Measurements from ENCODE around the gene ELAC1. TPM values are rescaled to one million over a fixed set of nuclear protein-coding genes. Genes with fewer than 3 reads are reported as not detected.

The ELAC1 gene
- total and polyA plus RNA-seq, 11 donors: 2.3 to 7.2 (median 4.0) TPM

DNA sequence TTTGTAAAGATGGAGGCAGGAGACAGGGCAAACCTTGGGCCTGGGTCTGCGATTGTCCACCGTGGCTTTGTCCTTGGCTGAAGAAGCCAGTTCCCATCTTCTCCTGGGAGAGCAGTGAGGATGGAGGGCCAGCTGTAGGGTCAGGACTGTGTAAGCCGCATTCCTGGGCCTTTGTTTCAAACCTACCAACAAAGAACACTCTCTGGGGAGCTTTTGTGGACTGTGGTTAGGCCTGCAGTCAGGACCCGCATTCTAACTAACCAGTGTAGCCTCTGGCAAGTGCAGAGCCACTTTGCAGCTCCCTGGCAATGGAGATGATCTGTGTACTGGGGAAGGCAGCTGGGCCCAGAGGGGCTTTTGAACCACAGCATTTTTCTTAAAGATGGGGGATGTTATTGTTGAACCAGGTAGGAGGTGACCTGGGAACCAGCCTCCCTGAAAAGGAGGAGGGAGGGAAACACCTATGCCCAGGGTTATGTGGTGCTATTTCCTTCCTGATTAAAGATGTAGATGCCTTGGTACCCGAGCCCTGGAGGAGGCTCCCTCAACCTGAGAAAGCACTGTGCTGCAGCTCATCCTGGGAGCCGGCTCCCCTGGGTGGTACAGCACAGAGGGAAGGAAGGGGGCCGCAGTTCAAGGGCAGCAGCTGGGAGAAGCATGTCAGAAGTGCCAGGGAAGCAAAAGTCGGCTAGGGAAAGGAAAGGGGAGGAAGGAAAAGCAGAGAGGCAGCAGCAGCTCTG, 49.5 kb downstream of the ELAC1 start:
- Histone ChIP-seq H3K4me3 (no peak overlapping the region), H3K27ac (no peak overlapping the region), H3K36me3 (peaks cover 0 to 10% (median 3%) of the 10 kb centered on the region in 9 donors), H3K27me3 (no peaks in the 10 kb centered on the region), H3K9me3 (no peaks in the 10 kb centered on the region), H3K4me1 (no peaks in the 10 kb centered on the region)
- intact Hi-C loops (cut with DNase I): no loop called here
- TF ChIP-seq, protein P1, sequence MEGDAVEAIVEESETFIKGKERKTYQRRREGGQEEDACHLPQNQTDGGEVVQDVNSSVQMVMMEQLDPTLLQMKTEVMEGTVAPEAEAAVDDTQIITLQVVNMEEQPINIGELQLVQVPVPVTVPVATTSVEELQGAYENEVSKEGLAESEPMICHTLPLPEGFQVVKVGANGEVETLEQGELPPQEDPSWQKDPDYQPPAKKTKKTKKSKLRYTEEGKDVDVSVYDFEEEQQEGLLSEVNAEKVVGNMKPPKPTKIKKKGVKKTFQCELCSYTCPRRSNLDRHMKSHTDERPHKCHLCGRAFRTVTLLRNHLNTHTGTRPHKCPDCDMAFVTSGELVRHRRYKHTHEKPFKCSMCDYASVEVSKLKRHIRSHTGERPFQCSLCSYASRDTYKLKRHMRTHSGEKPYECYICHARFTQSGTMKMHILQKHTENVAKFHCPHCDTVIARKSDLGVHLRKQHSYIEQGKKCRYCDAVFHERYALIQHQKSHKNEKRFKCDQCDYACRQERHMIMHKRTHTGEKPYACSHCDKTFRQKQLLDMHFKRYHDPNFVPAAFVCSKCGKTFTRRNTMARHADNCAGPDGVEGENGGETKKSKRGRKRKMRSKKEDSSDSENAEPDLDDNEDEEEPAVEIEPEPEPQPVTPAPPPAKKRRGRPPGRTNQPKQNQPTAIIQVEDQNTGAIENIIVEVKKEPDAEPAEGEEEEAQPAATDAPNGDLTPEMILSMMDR (IDR thresholded peaks at IDR 0.05): no peak
- TF ChIP-seq POLR2A (IDR thresholded peaks at IDR 0.05): no peak
- 79 to 83% (median 81%) methylated on average over 8 of the region's 8 CpGs for WGBS, 4 donors
- ATAC-seq: no peak
- no peak for DNase-seq

DNA sequence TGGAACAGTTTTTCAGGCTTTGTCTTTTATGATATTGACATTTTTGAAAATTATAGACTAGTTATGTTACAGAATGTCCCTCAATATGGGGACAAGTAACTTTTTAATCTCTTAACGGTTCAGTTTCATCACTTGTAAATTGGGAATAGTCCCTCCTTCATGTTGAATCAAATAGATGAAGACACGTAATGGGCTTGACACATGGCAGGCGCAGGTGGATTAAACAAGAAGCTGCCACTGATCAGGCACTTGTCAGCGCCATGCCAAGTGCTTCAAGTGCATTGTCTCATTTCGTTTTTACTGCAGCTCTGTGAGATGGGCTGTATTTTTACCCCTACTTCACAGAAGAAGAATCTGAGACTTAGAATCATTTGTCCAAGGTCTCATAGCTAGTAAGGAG, 52.7 kb downstream of the ELAC1 start:
- Histone ChIP-seq H3K4me3 (no peak overlapping the region), H3K36me3 (peaks cover 0 to 14% (median 4%) of the 10 kb centered on the region in 9 donors), H3K27ac (no peak overlapping the region), H3K9me3 (peaks cover 0 to 3% (median 0%) of the 10 kb centered on the region in 12 donors), H3K4me1 (peaks cover 0 to 10% (median 0%) of the 10 kb centered on the region in 12 donors), H3K27me3 (no peaks in the 10 kb centered on the region)
- DNase-seq: no peak
- no peak for TF ChIP-seq POLR2A (IDR thresholded peaks at IDR 0.05)
- TF ChIP-seq, protein P1 (IDR thresholded peaks at IDR 0.05): no peak
- WGBS, 4 donors: 58 to 67% (median 65%) methylated on average over 5 of the region's 5 CpGs
- intact Hi-C loops (cut with DNase I): loop anchor here in 1 of 10 donors (10.0 kb wide), 1 partner anchor 46 kb away; no protein-coding TSS in a partner anchor
- no peak for ATAC-seq

DNA sequence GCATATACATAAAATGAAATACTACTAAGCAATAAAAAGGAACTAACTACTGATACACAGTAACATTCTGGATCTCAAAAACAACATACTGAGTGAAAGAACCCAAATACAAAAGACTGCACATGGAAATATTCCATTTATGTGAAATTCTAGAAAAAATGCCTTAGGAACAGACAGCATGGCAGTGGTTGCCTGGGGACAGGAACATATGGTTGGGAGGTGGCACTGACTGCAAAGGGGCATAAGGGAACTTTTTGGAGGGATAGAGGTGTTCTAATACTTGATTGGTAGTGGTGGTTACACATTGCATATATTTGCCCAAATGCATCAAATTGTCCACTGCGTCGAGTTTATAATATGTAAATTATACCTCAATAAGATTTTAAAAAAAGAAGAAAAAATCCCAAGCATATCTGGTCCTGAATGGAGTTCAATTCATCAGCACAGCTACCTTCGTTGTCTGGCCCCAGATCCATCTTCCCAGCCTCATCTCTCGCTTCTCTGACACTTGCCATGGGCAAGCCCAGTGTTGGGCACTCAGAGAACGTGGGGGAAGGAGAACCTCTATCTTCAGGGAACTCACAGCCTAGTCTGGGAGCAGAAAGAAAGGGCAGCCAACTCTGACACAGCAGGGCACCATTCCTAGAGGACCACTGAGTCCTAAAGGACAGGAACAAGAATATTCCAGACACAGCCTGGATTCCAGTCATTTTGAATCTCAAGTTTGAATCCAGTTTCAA, 53.6 kb downstream of the ELAC1 start:
- Histone ChIP-seq H3K4me1 (peaks cover 0 to 18% (median 0%) of the 10 kb centered on the region in 12 donors), H3K27ac (no peak overlapping the region), H3K4me3 (no peak overlapping the region), H3K9me3 (peaks cover 0 to 3% (median 0%) of the 10 kb centered on the region in 12 donors), H3K36me3 (peaks cover 0 to 22% (median 4%) of the 10 kb centered on the region in 9 donors), H3K27me3 (no peaks in the 10 kb centered on the region)
- 86 to 94% (median 92%) methylated on average over 5 of the region's 5 CpGs for WGBS, 4 donors
- DNase-seq: no peak
- ATAC-seq: no peak
- intact Hi-C loops (cut with DNase I): loop anchor here in 1 of 10 donors (10.0 kb wide), 1 partner anchor 47 kb away; no protein-coding TSS in a partner anchor
- TF ChIP-seq, protein P1 (IDR thresholded peaks at IDR 0.05): no peak
- no peak for TF ChIP-seq POLR2A (IDR thresholded peaks at IDR 0.05)

DNA sequence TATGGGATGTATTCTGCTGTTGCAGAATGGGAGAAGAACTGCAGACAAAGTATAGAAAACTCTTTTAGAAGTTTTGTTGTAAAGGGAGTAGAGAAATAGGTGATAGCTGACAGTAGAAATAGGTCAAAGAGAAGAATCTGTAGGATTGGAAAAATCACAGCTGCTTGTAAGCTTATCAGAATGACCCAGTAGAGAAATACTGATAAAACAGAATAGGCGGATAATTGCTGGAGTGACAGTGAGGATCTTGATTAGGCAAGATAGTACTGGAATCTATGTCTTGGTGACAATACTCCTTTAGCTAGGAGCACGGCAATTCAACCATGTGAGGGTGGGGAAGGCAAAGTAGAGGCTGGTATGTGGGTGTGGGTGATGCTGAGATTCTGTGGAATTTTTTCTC, 57.7 kb downstream of the ELAC1 start:
- intact Hi-C loops (cut with DNase I): loop anchor here in 4 of 10 donors (5.0 to 10.0 kb wide), 3 partner anchors 48 to 58 kb away; partner anchors contain the start of gene ELAC1 (in 2 of the 4)
- H3K36me3 ChIP-seq: peaks cover 0 to 15% (median 4%) of the 10 kb centered on the region in 9 donors
- peaks cover 0 to 40% (median 15%) of the 10 kb centered on the region in 12 donors for H3K4me1 ChIP-seq
- no peak overlapping the region for H3K27ac ChIP-seq
- no peaks in the 10 kb centered on the region for H3K27me3 ChIP-seq
- H3K4me3 ChIP-seq: no peak overlapping the region
- TF ChIP-seq, protein P1 (IDR thresholded peaks at IDR 0.05): no peak
- TF ChIP-seq POLR2A (IDR thresholded peaks at IDR 0.05): no peak
- peaks cover 0 to 3% (median 0%) of the 10 kb centered on the region in 12 donors for H3K9me3 ChIP-seq
- WGBS, 4 donors: 87 to 92% (median 88%) methylated on average over 2 of the region's 2 CpGs
- DNase-seq: no peak
- ATAC-seq: no peak

Data from heart left ventricle (tissue), 16 donors.